Keratinocyte (primary cell): ENCODE measurements around the gene TRDN. TPM values are rescaled to one million over a fixed set of nuclear protein-coding genes. Genes with fewer than 3 reads are reported as not detected.

Source experiments
- DNase-seq: peaks from one replicate; pipeline ENCODE4 v3.0.0-alpha.2; 2011; ENCODE audit warnings: low read depth, missing footprints, low spot score
- FAIRE-seq: peaks from 2 replicates; lab custom pipeline; 2011; peaks lifted over from hg19 to GRCh38; lab: Jason Lieb, UNC
- H2AFZ ChIP-seq: 2 replicates; pipeline ENCODE4 v1.6.0; 2012; ENCODE audit warnings: low read length, control low read depth, inconsistent platforms; ENCODE audit not compliant: control insufficient read depth
- H3K27ac ChIP-seq: 2 replicates; pipeline ENCODE4 v1.5.1; 2011; ENCODE audit warnings: low read length; ENCODE audit not compliant: control insufficient read depth, insufficient read depth
- H3K27me3 ChIP-seq: 3 replicates; pipeline ENCODE4 v1.6.0; 2011; ENCODE audit warnings: low read length; ENCODE audit not compliant: control insufficient read depth, insufficient read depth; ENCODE audit errors: extremely low read depth
- H3K36me3 ChIP-seq, 2 experiments: 2 replicates in 1 of 2; 3 replicates in 1 of 2; pipeline ENCODE4 v1.5.1; 2011; ENCODE audit warnings: low read length in 2 of 2, mild to moderate bottlenecking in 1 of 2; ENCODE audit not compliant: control insufficient read depth in 2 of 2, insufficient read depth in 2 of 2; ENCODE audit errors: extremely low read depth in 1 of 2
- H3K4me1 ChIP-seq: 3 replicates; pipeline ENCODE4 v1.5.1; 2011; ENCODE audit warnings: low read length; ENCODE audit not compliant: control insufficient read depth, insufficient read depth; ENCODE audit errors: extremely low read depth
- H3K4me2 ChIP-seq: 3 replicates; pipeline ENCODE4 v1.6.0; 2011; ENCODE audit warnings: low read depth, low read length; ENCODE audit not compliant: control insufficient read depth, insufficient read depth; ENCODE audit errors: extremely low read depth
- H3K4me3 ChIP-seq, 3 experiments: fragments of 200-600 bp in 1 of 3; sonication (generic) in 1 of 3; 2 replicates in 2 of 3; 3 replicates in 1 of 3; pipeline ENCODE4 v1.5.1; 2011 to 2016; ENCODE audit warnings: low read length in 3 of 3, mild to moderate bottlenecking in 3 of 3, control low read depth in 2 of 3, inconsistent platforms in 1 of 3, low read depth in 1 of 3, mixed read lengths in 1 of 3, mixed run types in 1 of 3, moderate library complexity in 1 of 3; ENCODE audit not compliant: control insufficient read depth in 2 of 3, insufficient read depth in 2 of 3; ENCODE audit errors: extremely low read depth in 1 of 3
- H3K79me2 ChIP-seq: 2 replicates; pipeline ENCODE4 v1.6.0; 2012; ENCODE audit warnings: low read length; ENCODE audit not compliant: control insufficient read depth, insufficient read depth
- H3K9ac ChIP-seq: 3 replicates; pipeline ENCODE4 v1.6.0; 2011; ENCODE audit warnings: low read length; ENCODE audit not compliant: control insufficient read depth, insufficient read depth; ENCODE audit errors: extremely low read depth
- H3K9me1 ChIP-seq: 3 replicates; pipeline ENCODE4 v1.6.0; 2011; ENCODE audit warnings: low read length; ENCODE audit not compliant: control insufficient read depth, insufficient read depth; ENCODE audit errors: extremely low read depth
- H3K9me3 ChIP-seq: 2 replicates; pipeline ENCODE4 v1.5.1; 2012; ENCODE audit warnings: low read depth, low read length; ENCODE audit not compliant: control insufficient read depth
- H4K20me1 ChIP-seq: 3 replicates; pipeline ENCODE4 v1.6.0; 2011; ENCODE audit warnings: low read length; ENCODE audit not compliant: control insufficient read depth, insufficient read depth; ENCODE audit errors: extremely low read depth
- EZH2 ChIP-seq: IDR thresholded peaks from one replicate; pipeline ENCODE4 v1.6.1; 2012; ENCODE audit warnings: inconsistent platforms, mild to moderate bottlenecking, low read length, moderate library complexity
- dilution Hi-C: fragments of 300-500 bp; cut with MboI; formaldehyde crosslinking; loops from one replicate; pipeline ENCODE4 v1.7.0; 2020; ENCODE audit warnings: low sequenced_read_pairs; ENCODE audit not compliant: extremely low pct_ligation_motif_present
- polyA plus RNA-seq, 5 experiments: library from polyadenylated mRNA; depleted of rRNA in 3 of 5; stranded (reverse) in 3 of 5; stranded (forward) in 1 of 5; unstranded in 1 of 5; fragments of >200 nt; gene quantifications; 1 replicate in 1 of 5; 2 replicates in 3 of 5; 3 replicates in 1 of 5; pipeline versions ENCODE4 v1.2.1 to v1.2.3, GENCODE V29; 2011 to 2012; ENCODE audit warnings: missing spikeins in 2 of 5, low read depth in 1 of 5, low replicate concordance in 1 of 5
- TF ChIP-seq, protein P1 (sequence below), 3 experiments: IDR thresholded peaks in 1 of 3; conservative IDR thresholded peaks in 1 of 3; optimal IDR thresholded peaks in 1 of 3; 2 replicates in 2 of 3; 3 replicates in 1 of 3; pipeline versions ENCODE3 to v1.5.1; 2011; ENCODE audit warnings: low read length in 3 of 3, mild to moderate bottlenecking in 3 of 3, moderate library complexity in 2 of 3, control low read depth in 1 of 3, inconsistent platforms in 1 of 3; ENCODE audit not compliant: insufficient read depth in 2 of 3; ENCODE audit errors: extremely low read depth in 1 of 3

TRDN gene
- polyA plus RNA-seq, 1 donor (not counting 4 experiments of a cell fraction or from before 2014, with no cell fraction given) = not detected

DNA sequence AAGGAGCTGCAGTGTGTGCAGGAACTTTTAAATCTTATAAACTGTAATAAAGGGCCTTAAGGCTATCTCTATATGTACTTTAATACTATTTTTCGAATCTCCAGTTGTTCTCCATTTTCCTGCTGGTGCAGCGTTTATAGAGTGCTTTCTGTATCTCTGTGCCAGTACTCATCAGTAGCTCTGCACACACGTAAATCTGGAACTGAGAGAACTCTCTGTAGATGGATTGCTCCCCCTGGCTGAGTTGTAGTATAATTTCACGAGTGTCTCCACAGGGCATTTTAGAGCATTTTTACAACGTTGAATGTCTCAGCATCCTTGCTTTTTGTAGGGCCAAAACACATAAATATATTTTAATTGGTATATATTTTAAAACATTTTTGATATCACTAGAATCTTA lies 256.5 kb downstream of the TRDN start:
- no peak for DNase-seq
- no peaks in the 10 kb centered on the region for H3K36me3 ChIP-seq
- no peaks in the 10 kb centered on the region for H3K9me3 ChIP-seq
- dilution Hi-C loops = no loop called here
- TF ChIP-seq EZH2 = no peak
- TF ChIP-seq, protein P1, sequence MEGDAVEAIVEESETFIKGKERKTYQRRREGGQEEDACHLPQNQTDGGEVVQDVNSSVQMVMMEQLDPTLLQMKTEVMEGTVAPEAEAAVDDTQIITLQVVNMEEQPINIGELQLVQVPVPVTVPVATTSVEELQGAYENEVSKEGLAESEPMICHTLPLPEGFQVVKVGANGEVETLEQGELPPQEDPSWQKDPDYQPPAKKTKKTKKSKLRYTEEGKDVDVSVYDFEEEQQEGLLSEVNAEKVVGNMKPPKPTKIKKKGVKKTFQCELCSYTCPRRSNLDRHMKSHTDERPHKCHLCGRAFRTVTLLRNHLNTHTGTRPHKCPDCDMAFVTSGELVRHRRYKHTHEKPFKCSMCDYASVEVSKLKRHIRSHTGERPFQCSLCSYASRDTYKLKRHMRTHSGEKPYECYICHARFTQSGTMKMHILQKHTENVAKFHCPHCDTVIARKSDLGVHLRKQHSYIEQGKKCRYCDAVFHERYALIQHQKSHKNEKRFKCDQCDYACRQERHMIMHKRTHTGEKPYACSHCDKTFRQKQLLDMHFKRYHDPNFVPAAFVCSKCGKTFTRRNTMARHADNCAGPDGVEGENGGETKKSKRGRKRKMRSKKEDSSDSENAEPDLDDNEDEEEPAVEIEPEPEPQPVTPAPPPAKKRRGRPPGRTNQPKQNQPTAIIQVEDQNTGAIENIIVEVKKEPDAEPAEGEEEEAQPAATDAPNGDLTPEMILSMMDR (optimal IDR thresholded peaks at IDR 0.05 in 1 of 3, IDR thresholded peaks at IDR 0.05 in 1 of 3, conservative IDR thresholded peaks at IDR 0.05 in 1 of 3; ENCODE audit: extremely low read depth in 1 of 3, insufficient read depth in 2 of 3, low read length in 3 of 3) = peak; percentile 13 to 31 (median 28)
- H3K4me1 ChIP-seq = no peaks in the 10 kb centered on the region
- H3K79me2 ChIP-seq = no peaks in the 10 kb centered on the region
- no peaks in the 10 kb centered on the region for H4K20me1 ChIP-seq
- H3K4me3 ChIP-seq = no peak overlapping the region
- H3K9ac ChIP-seq = no peak overlapping the region
- no peak overlapping the region for H2AFZ ChIP-seq
- no peaks in the 10 kb centered on the region for H3K9me1 ChIP-seq
- no peaks in the 10 kb centered on the region for H3K27me3 ChIP-seq
- no peak for FAIRE-seq
- no peak overlapping the region for H3K27ac ChIP-seq
- no peak overlapping the region for H3K4me2 ChIP-seq

DNA sequence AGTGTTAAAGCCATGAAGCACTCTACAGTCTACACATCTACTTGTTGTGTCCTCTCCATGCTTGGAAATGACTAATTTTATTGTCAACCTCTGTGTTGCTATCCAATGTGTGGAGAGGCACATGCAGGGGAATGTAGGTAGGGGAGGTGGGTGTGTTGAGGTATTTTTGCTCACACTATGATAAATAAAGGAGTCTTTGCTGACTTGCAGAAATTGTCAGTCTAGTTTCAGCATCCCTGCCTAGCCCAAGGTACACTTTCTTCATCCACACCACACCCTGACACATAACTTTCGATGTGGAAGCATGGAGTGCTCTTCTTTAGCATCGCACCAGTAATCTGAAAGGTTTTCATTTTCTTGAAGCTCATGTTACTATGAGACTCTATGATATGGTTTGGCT lies 264.0 kb downstream of the TRDN start:
- dilution Hi-C loops = no loop called here
- FAIRE-seq = no peak

More for the DNA sequence above, 264.0 kb downstream of the TRDN start:
- no peak for DNase-seq
- Histone ChIP-seq H3K79me2 (no peaks in the 10 kb centered on the region), H3K4me1 (no peaks in the 10 kb centered on the region), H4K20me1 (no peaks in the 10 kb centered on the region), H3K9me3 (no peaks in the 10 kb centered on the region), H3K9ac (no peak overlapping the region), H3K4me3 (no peak overlapping the region), H3K27ac (no peak overlapping the region), H3K9me1 (no peaks in the 10 kb centered on the region), H3K36me3 (no peaks in the 10 kb centered on the region), H3K27me3 (no peaks in the 10 kb centered on the region), H2AFZ (no peak overlapping the region), H3K4me2 (no peak overlapping the region)
- TF ChIP-seq EZH2 = no peak
- TF ChIP-seq, protein P1 (optimal IDR thresholded peaks at IDR 0.05 in 1 of 3, IDR thresholded peaks at IDR 0.05 in 1 of 3, conservative IDR thresholded peaks at IDR 0.05 in 1 of 3; ENCODE audit: extremely low read depth in 1 of 3, insufficient read depth in 2 of 3, low read length in 3 of 3) = no peak
